ENCODE results near the gene HAGHL. TPM values are rescaled to one million over a fixed set of nuclear protein-coding genes. Genes with fewer than 3 reads are reported as not detected.

Gene HAGHL
- total and polyA plus RNA-seq, 2 experiments from 2014 or later = 21.6 to 35.3 TPM

DNA sequence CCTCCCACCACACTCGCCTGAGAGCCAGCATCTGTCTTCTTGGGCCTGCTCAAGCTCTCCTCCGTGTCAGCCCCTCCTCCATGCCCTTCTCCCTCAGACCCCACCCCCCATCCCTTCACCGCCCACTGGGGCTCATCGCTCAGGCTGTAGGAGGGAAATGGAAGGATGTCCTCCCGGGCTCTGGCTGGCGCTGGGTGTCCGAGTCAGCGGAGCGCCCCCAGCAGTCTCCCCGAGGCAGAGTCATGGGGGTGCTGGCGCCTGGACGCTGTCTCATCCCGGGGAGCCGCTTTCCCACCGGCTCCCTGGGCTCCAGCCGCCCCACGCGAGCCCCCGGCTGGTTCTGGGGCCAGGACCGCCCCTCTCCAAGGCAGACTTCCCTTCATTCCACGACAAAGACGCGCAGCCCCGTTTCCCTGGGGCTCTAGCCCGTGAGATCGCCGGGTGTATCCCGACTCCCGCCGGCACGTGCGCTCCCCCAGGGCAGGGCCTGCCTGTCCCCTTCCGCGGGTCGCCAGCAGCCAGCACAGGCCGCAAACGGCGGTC, 6.4 kb upstream of the HAGHL start:
- H3K4me1 ChIP-seq (ENCODE audit: insufficient read depth) = peaks cover 12% of the 10 kb centered on the region; the same call in 1 of the 2 replicates

DNA sequence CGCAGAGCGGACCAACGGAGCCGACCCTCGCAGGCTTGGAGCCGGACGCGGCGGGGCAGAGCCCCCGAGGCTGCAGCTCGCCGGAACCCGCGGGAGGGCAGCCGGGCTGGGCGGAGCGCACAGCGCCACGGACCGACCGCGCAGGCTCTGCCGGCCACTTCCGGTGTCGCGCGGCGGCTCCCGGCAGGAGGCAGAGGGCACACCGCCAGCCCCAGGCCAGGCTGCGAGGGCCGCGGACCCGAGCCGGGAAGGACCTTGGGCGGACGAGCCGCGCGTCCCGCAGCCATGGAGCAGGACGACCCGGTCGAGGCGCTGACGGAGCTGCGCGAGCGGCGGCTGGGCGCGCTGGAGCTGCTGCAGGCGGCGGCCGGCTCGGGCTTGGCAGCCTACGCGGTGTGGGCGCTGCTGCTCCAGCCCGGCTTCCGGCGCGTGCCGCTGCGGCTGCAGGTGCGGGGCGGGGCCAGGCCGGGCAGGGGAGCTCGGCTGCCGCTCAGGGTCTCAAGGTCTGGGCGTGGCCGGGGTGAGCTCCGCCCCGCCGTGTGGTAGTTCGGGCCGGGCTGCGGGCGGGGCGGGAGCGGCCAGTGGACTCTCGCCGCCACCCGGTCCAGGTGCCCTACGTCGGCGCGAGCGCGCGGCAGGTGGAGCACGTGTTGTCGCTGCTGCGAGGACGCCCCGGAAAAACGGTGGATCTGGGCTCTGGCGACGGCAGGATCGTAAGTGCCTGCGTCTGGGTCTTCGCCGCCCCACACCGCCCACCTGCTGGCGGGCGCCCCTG, 5.7 kb upstream of the HAGHL start, which contains the start of gene ANTKMT:
Gene ANTKMT (plus strand): TSS at position 157 of the 775 bp plus-strand sequence. CDS start 129 bp downstream, at position 286.
- peaks cover 26% of the 10 kb centered on the region for H3K27me3 Mint-ChIP-seq (ENCODE audit: insufficient read depth, low read depth, poor library complexity)
- peaks cover 25% of the 10 kb centered on the region for H3K27me3 ChIP-seq (ENCODE audit: insufficient read depth)
- TF ChIP-seq, protein P1, sequence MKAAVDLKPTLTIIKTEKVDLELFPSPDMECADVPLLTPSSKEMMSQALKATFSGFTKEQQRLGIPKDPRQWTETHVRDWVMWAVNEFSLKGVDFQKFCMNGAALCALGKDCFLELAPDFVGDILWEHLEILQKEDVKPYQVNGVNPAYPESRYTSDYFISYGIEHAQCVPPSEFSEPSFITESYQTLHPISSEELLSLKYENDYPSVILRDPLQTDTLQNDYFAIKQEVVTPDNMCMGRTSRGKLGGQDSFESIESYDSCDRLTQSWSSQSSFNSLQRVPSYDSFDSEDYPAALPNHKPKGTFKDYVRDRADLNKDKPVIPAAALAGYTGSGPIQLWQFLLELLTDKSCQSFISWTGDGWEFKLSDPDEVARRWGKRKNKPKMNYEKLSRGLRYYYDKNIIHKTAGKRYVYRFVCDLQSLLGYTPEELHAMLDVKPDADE (IDR thresholded peaks at IDR 0.05) = peak; percentile 7; the same call in 1 of the 2 replicates
- TF ChIP-seq EZH2phosphoT487 (IDR thresholded peaks at IDR 0.05; ENCODE audit: unreplicated experiment) (no peak), POLR2AphosphoS5 (IDR thresholded peaks at IDR 0.05; ENCODE audit: low read depth) (peak; percentile 70)

More for the DNA sequence above, 6.4 kb upstream of the HAGHL start:
- peak overlapping the region; percentile 83 for H3K4me3 Mint-ChIP-seq
- Histone ChIP-seq H4K20me1 (replicated peaks; ENCODE audit: insufficient read depth) (no peaks in the 10 kb centered on the region), H3K27ac (ENCODE audit: low read depth) (0 out of 2 replicates have a peak overlapping the region, but pooled peaks have one; percentile 74), H3K4me3 (peak overlapping the region; percentile 82), H3K4me2 (peak overlapping the region; percentile 97), H3K79me2 (replicated peaks; ENCODE audit: insufficient read depth) (no peaks in the 10 kb centered on the region), H3K9me2 (ENCODE audit: insufficient read depth) (no peaks in the 10 kb centered on the region), H3K27me3 (ENCODE audit: insufficient read depth) (peaks cover 29% of the 10 kb centered on the region), H3K36me3 (ENCODE audit: insufficient read depth) (no peaks in the 10 kb centered on the region), H2AFZ (0 out of 2 replicates have a peak overlapping the region, but pooled peaks have one; percentile 32), H3F3A (replicated peaks; ENCODE audit: low read depth) (0 out of 2 replicates have a peak, but pooled peaks cover under 1% of the 10 kb centered on the region)
- H3K4me1 Mint-ChIP-seq = peaks cover 13% of the 10 kb centered on the region; the same call in 2 of the 3 replicates
- H3K27me3 Mint-ChIP-seq (ENCODE audit: insufficient read depth, low read depth, poor library complexity) = peaks cover 25% of the 10 kb centered on the region
- ATAC-seq (peak; percentile 34), DNase-seq (ENCODE audit: low spot score) (peak; percentile 73)
- peak overlapping the region; percentile 72 for H3K27ac Mint-ChIP-seq
- H3K9me3 Mint-ChIP-seq = no peaks in the 10 kb centered on the region
- H3K36me3 Mint-ChIP-seq (ENCODE audit: low read depth) = no peaks in the 10 kb centered on the region
- TF ChIP-seq NANOG (IDR thresholded peaks at IDR 0.05; ENCODE audit: borderline replicate concordance) = no peak
- TF ChIP-seq, protein P2, sequence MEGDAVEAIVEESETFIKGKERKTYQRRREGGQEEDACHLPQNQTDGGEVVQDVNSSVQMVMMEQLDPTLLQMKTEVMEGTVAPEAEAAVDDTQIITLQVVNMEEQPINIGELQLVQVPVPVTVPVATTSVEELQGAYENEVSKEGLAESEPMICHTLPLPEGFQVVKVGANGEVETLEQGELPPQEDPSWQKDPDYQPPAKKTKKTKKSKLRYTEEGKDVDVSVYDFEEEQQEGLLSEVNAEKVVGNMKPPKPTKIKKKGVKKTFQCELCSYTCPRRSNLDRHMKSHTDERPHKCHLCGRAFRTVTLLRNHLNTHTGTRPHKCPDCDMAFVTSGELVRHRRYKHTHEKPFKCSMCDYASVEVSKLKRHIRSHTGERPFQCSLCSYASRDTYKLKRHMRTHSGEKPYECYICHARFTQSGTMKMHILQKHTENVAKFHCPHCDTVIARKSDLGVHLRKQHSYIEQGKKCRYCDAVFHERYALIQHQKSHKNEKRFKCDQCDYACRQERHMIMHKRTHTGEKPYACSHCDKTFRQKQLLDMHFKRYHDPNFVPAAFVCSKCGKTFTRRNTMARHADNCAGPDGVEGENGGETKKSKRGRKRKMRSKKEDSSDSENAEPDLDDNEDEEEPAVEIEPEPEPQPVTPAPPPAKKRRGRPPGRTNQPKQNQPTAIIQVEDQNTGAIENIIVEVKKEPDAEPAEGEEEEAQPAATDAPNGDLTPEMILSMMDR (conservative IDR thresholded peaks at IDR 0.05; ENCODE audit: low read depth in 2 of 2) = peak in 1 of 2 experiments; percentile 35; a peak in 2 of 4 replicates
- no peak for TF ChIP-seq POLR2AphosphoS5 (IDR thresholded peaks at IDR 0.05; ENCODE audit: low read depth)
- TF ChIP-seq, protein P1 (IDR thresholded peaks at IDR 0.05) = no peak; the same call in 1 of the 2 replicates

More for the DNA sequence above, 5.7 kb upstream of the HAGHL start, which contains the start of gene ANTKMT:
- peaks cover 11% of the 10 kb centered on the region; the same call in 1 of the 2 replicates for H3K4me1 ChIP-seq (ENCODE audit: insufficient read depth)
- H3K9me2 ChIP-seq (ENCODE audit: insufficient read depth) = no peaks in the 10 kb centered on the region
- no peaks in the 10 kb centered on the region for H3K79me2 ChIP-seq (replicated peaks; ENCODE audit: insufficient read depth)
- Mint-ChIP-seq H3K4me3 (peak within 1 kb of the TSS; percentile 83), H3K36me3 (ENCODE audit: low read depth) (no peaks in the 10 kb centered on the region), H3K9me3 (no peaks in the 10 kb centered on the region), H3K27ac (peak within 1 kb of the TSS; percentile 72), H3K4me1 (peaks cover 13% of the 10 kb centered on the region; the same call in 2 of the 3 replicates)
- H3K27ac ChIP-seq (ENCODE audit: low read depth) = 0 out of 2 replicates have a peak within 1 kb of the TSS, but pooled peaks have one; percentile 74
- DNase-seq (ENCODE audit: low spot score) = peak; percentile 97
- H3K4me2 ChIP-seq = peak within 1 kb of the TSS; percentile 97
- H4K20me1 ChIP-seq (replicated peaks; ENCODE audit: insufficient read depth) = no peaks in the 10 kb centered on the region
- ATAC-seq = peak; percentile 74
- H2AFZ ChIP-seq = 0 out of 2 replicates have a peak within 1 kb of the TSS, but pooled peaks have one; percentile 32
- no peaks in the 10 kb centered on the region for H3K36me3 ChIP-seq (ENCODE audit: insufficient read depth)
- peaks cover 7% of the 10 kb centered on the region for H3F3A ChIP-seq (replicated peaks; ENCODE audit: low read depth)
- peak within 1 kb of the TSS; percentile 82 for H3K4me3 ChIP-seq
